ENCODE data around the gene FAM50B. TPM values are rescaled to one million over a fixed set of nuclear protein-coding genes. Genes with fewer than 3 reads are reported as not detected.

FAM50B gene
- total RNA-seq (2022) (4.0 and 4.3 TPM in 2 replicates), Bru-seq, nascent RNA (percentile 44 among the genes with signal in this experiment), BruChase-seq, experiment 1, labeled RNA remaining after a 6-hour chase (percentile 51 among the genes with signal in this experiment), BruChase-seq, experiment 2, labeled RNA remaining after a 2-hour chase (percentile 67 among the genes with signal in this experiment)
- long read RNA-seq, transcript FAM50B-203 (2 exons, 1,643 nt), result major isoform, 8 of 12 reads
- long read RNA-seq, partial matches to known transcripts, result 0 of 12 reads
- long read RNA-seq, other reads (novel, unspliced or antisense), result 2 of 12 reads

- peak; percentile 84 for DNase-seq (ENCODE audit: unreplicated experiment)
- CTCF ChIA-PET, result interaction anchor here (0.5 to 4.2 kb wide), 44 partner anchors 8 to 1058 kb away, joined by 3 to 58 read pairs (median 4); no protein-coding TSS in a partner anchor
- no peaks in the 10 kb centered on the region for H3K27me3 Mint-ChIP-seq (ENCODE audit: insufficient read depth, unreplicated experiment)
- intact Hi-C loops (cut with micrococcal nuclease), result loop anchor here (1.0 to 2.0 kb wide), 10 partner anchors 23 to 570 kb away; no protein-coding TSS in a partner anchor
- H3K4me3 Mint-ChIP-seq (ENCODE audit: unreplicated experiment), result peak within 1 kb of the TSS; percentile 75
- H3K36me3 Mint-ChIP-seq (ENCODE audit: insufficient read depth, unreplicated experiment), result no peaks in the 10 kb centered on the region
- H3K9me3 Mint-ChIP-seq (ENCODE audit: unreplicated experiment), result no peaks in the 10 kb centered on the region
- POLR2A ChIA-PET, result interaction anchor here (0.5 to 3.3 kb wide), 33 partner anchors 10 to 590 kb away, joined by 3 to 34 read pairs (median 4); partner anchors contain the start of gene PSMG4
- peak; percentile 76 for TF ChIP-seq CTCF (IDR thresholded peaks at IDR 0.05; ENCODE audit: unreplicated experiment)
- H3K27ac Mint-ChIP-seq (ENCODE audit: low read depth, unreplicated experiment), result peak within 1 kb of the TSS; percentile 95
- peaks cover 17% of the 10 kb centered on the region for H3K4me1 Mint-ChIP-seq (ENCODE audit: insufficient read depth, unreplicated experiment)
- no TSS peak for BruUV-seq (replicated peaks)
Measured at GRCh38 chr6:3848925-3849605, at the start of gene FAM50B. Gene FAM50B, plus strand, starts transcription at chr6:3849373. Its CDS starts 439 bp downstream, at chr6:3849812.

GRCh38 chr6:3799719-3800118 lies 49.5 kb upstream of the FAM50B start:
- TF ChIP-seq CTCF (IDR thresholded peaks at IDR 0.05; ENCODE audit: unreplicated experiment), result no peak
- intact Hi-C loops (cut with micrococcal nuclease), result loop anchor here (5.0 kb wide), 1 partner anchor 32 kb away; no protein-coding TSS in a partner anchor
- BruUV-seq (replicated peaks), result no TSS peak
- no peak for DNase-seq (ENCODE audit: unreplicated experiment)
- Mint-ChIP-seq H3K27me3 (ENCODE audit: insufficient read depth, unreplicated experiment) (no peaks in the 10 kb centered on the region), H3K36me3 (ENCODE audit: insufficient read depth, unreplicated experiment) (no peaks in the 10 kb centered on the region), H3K4me1 (ENCODE audit: insufficient read depth, unreplicated experiment) (peaks cover 32% of the 10 kb centered on the region), H3K27ac (ENCODE audit: low read depth, unreplicated experiment) (no peak overlapping the region), H3K9me3 (ENCODE audit: unreplicated experiment) (no peaks in the 10 kb centered on the region), H3K4me3 (ENCODE audit: unreplicated experiment) (no peak overlapping the region)
- CTCF ChIA-PET, result interaction anchor here (0.8 to 1.0 kb wide), 2 partner anchors 34 to 51 kb away, joined by 3 to 7 read pairs; no protein-coding TSS in a partner anchor
- POLR2A ChIA-PET, result no interaction called here

GRCh38 chr6:3800850-3801591 lies 48.2 kb upstream of the FAM50B start:
- H3K36me3 Mint-ChIP-seq (ENCODE audit: insufficient read depth, unreplicated experiment), result no peaks in the 10 kb centered on the region
- TF ChIP-seq CTCF (IDR thresholded peaks at IDR 0.05; ENCODE audit: unreplicated experiment), result no peak
- peaks cover 32% of the 10 kb centered on the region for H3K4me1 Mint-ChIP-seq (ENCODE audit: insufficient read depth, unreplicated experiment)
- BruUV-seq (replicated peaks), result no TSS peak
- no peaks in the 10 kb centered on the region for H3K27me3 Mint-ChIP-seq (ENCODE audit: insufficient read depth, unreplicated experiment)
- DNase-seq (ENCODE audit: unreplicated experiment), result no peak
- no peak overlapping the region for H3K27ac Mint-ChIP-seq (ENCODE audit: low read depth, unreplicated experiment)
- intact Hi-C loops (cut with micrococcal nuclease), result loop anchor here (5.0 kb wide), 1 partner anchor 34 kb away; no protein-coding TSS in a partner anchor
- no peaks in the 10 kb centered on the region for H3K9me3 Mint-ChIP-seq (ENCODE audit: unreplicated experiment)
- no peak overlapping the region for H3K4me3 Mint-ChIP-seq (ENCODE audit: unreplicated experiment)
- ChIA-PET POLR2A (interaction anchor here (0.7 kb wide), 1 partner anchor 9 kb away, joined by 3 read pairs; no protein-coding TSS in a partner anchor), CTCF (interaction anchor here (0.5 to 1.6 kb wide), 4 partner anchors 25 to 217 kb away, joined by 3 to 7 read pairs (median 4); no protein-coding TSS in a partner anchor)

All from MCF 10A (cell line).